GM12892 (cell line): ENCODE data around the gene PGAP2.

Experiments used
- POLR2A ChIP-seq: IDR thresholded peaks from 2 replicates; pipeline ENCODE4 v1.6.1; 2011; ENCODE audit warnings: low read depth, low read length, control low read depth
- POLR2AphosphoS5 ChIP-seq: IDR thresholded peaks from 2 replicates; pipeline ENCODE4 v1.6.1; 2011; ENCODE audit warnings: low read depth, low read length, control low read depth

DNA sequence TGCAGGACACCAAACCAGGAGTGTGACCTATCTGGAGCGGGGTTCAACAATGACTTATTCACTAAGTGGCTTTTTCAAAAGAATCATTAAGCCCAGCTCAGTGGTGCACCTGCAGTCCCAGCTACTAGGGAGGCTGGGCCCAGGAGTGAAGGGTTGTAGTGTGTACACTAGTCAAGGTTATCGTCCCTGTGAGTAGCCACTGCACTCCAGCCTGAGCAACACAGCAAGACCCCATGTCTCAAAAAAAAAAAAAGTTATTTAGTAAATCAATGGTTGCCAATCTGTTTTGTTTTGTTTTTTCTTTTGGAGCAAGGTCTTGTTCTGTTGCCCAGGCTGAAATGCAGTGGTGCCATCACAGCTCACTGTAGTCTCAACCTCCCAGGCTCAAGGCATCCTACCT is 24.5 kb downstream of the PGAP2 start:
- no peak for TF ChIP-seq POLR2AphosphoS5
- no peak for TF ChIP-seq POLR2A
